ENCODE measurements around the gene PLEKHA6. TPM values are rescaled to one million over a fixed set of nuclear protein-coding genes. Genes with fewer than 3 reads are reported as not detected.

PLEKHA6 gene
- total and polyA plus RNA-seq, 10 donors, result 0.47 to 6.5 (median 2.7) TPM

DNA sequence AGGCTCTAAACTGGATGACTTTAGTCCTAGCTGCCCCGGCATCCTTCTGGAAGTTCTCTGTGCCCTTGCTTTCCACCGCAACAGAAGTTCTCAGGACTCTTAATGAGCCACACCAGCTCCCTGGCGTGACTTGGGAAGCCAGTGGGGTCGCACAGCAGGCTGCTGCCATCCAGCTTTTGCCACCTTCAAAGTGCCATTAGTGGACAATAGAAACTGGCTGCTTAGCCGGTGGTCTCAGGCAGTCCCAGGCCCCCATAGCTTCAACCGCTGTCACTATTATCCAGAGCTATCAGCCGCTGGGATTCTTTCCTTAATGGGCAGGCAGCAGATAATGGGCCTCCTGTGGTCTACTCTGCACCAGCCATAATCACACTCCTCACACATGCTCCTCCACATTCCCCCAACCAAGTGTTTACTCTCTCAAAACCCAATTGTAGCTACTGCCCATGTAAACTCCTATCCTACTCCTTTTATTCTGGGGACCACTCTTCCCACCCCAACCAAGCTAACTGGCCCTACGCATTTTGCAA lies 37.3 kb downstream of the PLEKHA6 start:
- H3K27ac ChIP-seq, result peak overlapping the region in 2 of 8 donors; percentile 5 to 28

DNA sequence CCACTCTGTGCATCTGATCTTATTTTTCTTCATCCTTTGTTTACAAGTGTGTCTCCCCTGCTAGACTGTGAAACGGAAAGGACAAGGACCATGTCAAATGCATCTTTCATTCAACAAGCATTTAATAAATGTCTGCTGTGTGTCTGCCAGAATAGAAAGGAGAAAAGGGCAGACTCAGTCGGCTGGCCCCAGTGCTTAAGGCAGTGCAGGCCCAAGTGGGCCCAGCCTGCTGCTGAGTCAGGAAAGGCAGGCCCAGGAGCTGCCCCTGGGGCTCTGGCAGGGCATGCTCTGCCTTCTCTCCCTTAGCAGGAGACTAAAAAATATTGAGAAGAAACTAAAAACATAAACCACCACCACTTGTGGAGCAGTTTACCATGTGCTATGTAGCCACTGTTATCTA lies 38.1 kb downstream of the PLEKHA6 start:
- no peak for DNase-seq
- no peaks in the 10 kb centered on the region for H3K9me3 ChIP-seq
- WGBS, 5 donors, result 52 to 74% (median 65%) methylated on average over 2 of the region's 2 CpGs
- H3K27me3 ChIP-seq (replicated peaks in 1 of 7), result peaks cover 0 to 6% (median 0%) of the 10 kb centered on the region in 7 donors
- no peaks in the 10 kb centered on the region for H3K36me3 ChIP-seq
- intact Hi-C loops (cut with DNase I; ENCODE audit: low total_unique reads), result no loop called here
- peaks cover 0 to 10% (median 0%) of the 10 kb centered on the region in 6 donors for H3K4me1 ChIP-seq
- peak overlapping the region in 2 of 8 donors; percentile 5 to 28 for H3K27ac ChIP-seq
- no peak overlapping the region for H3K4me3 ChIP-seq
- TF ChIP-seq, protein P1, sequence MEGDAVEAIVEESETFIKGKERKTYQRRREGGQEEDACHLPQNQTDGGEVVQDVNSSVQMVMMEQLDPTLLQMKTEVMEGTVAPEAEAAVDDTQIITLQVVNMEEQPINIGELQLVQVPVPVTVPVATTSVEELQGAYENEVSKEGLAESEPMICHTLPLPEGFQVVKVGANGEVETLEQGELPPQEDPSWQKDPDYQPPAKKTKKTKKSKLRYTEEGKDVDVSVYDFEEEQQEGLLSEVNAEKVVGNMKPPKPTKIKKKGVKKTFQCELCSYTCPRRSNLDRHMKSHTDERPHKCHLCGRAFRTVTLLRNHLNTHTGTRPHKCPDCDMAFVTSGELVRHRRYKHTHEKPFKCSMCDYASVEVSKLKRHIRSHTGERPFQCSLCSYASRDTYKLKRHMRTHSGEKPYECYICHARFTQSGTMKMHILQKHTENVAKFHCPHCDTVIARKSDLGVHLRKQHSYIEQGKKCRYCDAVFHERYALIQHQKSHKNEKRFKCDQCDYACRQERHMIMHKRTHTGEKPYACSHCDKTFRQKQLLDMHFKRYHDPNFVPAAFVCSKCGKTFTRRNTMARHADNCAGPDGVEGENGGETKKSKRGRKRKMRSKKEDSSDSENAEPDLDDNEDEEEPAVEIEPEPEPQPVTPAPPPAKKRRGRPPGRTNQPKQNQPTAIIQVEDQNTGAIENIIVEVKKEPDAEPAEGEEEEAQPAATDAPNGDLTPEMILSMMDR (IDR thresholded peaks at IDR 0.05 in 8 of 11, conservative IDR thresholded peaks at IDR 0.05 in 3 of 11), result no peak
- TF ChIP-seq POLR2AphosphoS5 (IDR thresholded peaks at IDR 0.05), result no peak
- TF ChIP-seq POLR2A (IDR thresholded peaks at IDR 0.05), result no peak

More for the DNA sequence above, 37.3 kb downstream of the PLEKHA6 start:
- DNase-seq, result no peak
- Histone ChIP-seq H3K27me3 (replicated peaks in 1 of 7) (peaks cover 0 to 6% (median 0%) of the 10 kb centered on the region in 7 donors), H3K36me3 (no peaks in the 10 kb centered on the region), H3K4me1 (peaks cover 0 to 10% (median 0%) of the 10 kb centered on the region in 6 donors), H3K9me3 (no peaks in the 10 kb centered on the region), H3K4me3 (no peak overlapping the region)
- intact Hi-C loops (cut with DNase I; ENCODE audit: low total_unique reads), result no loop called here
- TF ChIP-seq, protein P1 (IDR thresholded peaks at IDR 0.05 in 8 of 11, conservative IDR thresholded peaks at IDR 0.05 in 3 of 11), result no peak
- no peak for TF ChIP-seq POLR2A (IDR thresholded peaks at IDR 0.05)
- TF ChIP-seq POLR2AphosphoS5 (IDR thresholded peaks at IDR 0.05), result no peak
- WGBS, 5 donors, result 70 to 84% (median 76%) methylated on average over 8 of the region's 8 CpGs

DNA sequence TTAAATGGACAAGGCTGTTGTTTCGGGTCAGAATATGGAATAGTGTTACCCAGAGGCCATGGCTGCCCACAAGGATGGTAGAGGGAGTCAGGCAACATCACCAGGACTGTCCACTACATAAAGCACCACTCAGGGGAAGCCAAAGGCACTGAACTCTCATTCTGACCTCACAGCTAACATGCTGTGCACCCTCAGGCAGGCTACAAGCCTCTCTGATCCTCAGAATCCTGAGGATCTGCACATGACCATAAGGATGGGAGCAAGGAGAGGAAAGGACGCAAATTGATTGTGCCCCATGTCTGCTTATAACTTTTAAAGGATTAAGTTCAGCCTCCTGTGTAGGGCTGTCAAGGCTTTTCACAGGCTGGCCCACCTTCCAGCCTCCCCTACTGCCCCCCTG lies 38.7 kb downstream of the PLEKHA6 start:
- H3K4me1 ChIP-seq, result peaks cover 0 to 10% (median 0%) of the 10 kb centered on the region in 6 donors
- H3K27me3 ChIP-seq (replicated peaks in 1 of 7), result peaks cover 0 to 6% (median 0%) of the 10 kb centered on the region in 7 donors
- no peaks in the 10 kb centered on the region for H3K9me3 ChIP-seq
- DNase-seq, result no peak
- TF ChIP-seq POLR2AphosphoS5 (IDR thresholded peaks at IDR 0.05) (no peak), POLR2A (IDR thresholded peaks at IDR 0.05) (no peak)
- TF ChIP-seq, protein P1 (IDR thresholded peaks at IDR 0.05 in 8 of 11, conservative IDR thresholded peaks at IDR 0.05 in 3 of 11), result no peak
- no peak overlapping the region for H3K27ac ChIP-seq
- H3K36me3 ChIP-seq, result no peaks in the 10 kb centered on the region
- intact Hi-C loops (cut with DNase I; ENCODE audit: low total_unique reads), result no loop called here
- H3K4me3 ChIP-seq, result no peak overlapping the region
- WGBS, 5 donors, result 86 to 90% (median 89%) methylated on average over 2 of the region's 2 CpGs

DNA sequence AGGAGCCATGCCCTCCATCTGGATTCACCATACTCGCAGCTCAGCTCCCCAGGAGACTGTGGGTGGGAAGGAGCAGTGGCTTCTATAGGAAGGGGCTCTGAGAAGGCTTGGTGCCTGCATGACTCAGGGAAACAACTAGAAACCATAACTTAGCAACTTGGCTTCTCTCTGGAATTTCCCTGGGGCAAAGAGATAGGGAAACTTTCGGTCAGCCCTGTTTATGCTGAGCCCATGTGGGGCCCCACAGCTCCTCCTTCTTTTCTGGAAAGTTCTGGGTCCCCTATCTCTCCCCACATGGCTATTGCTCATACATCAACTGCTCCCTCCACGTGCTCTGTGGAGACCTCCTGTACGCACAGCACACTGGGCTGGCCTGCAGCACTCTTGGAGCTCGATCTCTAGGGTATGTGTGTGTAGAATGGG lies 39.3 kb downstream of the PLEKHA6 start:
- H3K27ac ChIP-seq, result no peak overlapping the region
- WGBS, 5 donors, result 62 to 90% (median 76%) methylated on average over 5 of the region's 5 CpGs

More for the DNA sequence above, 39.3 kb downstream of the PLEKHA6 start:
- Histone ChIP-seq H3K4me3 (no peak overlapping the region), H3K9me3 (no peaks in the 10 kb centered on the region), H3K4me1 (peaks cover 0 to 10% (median 0%) of the 10 kb centered on the region in 6 donors), H3K27me3 (replicated peaks in 1 of 7) (peaks cover 0 to 5% (median 0%) of the 10 kb centered on the region in 7 donors), H3K36me3 (no peaks in the 10 kb centered on the region)
- no peak for DNase-seq
- TF ChIP-seq, protein P1 (IDR thresholded peaks at IDR 0.05 in 8 of 11, conservative IDR thresholded peaks at IDR 0.05 in 3 of 11), result no peak
- TF ChIP-seq POLR2A (IDR thresholded peaks at IDR 0.05) (no peak), POLR2AphosphoS5 (IDR thresholded peaks at IDR 0.05) (no peak)
- intact Hi-C loops (cut with DNase I; ENCODE audit: low total_unique reads), result no loop called here
